SK-N-SH (cell line): ENCODE measurements around the gene TNFRSF14. TPM values are rescaled to one million over a fixed set of nuclear protein-coding genes. Genes with fewer than 3 reads are reported as not detected.

Experiments
- CTCF ChIA-PET: fragments of 300-600, 350-600 bp; formaldehyde crosslinking; extraction: SDS; loops from one replicate; lab custom pipeline; 2021; lab: Yijun Ruan, JAX
- POLR2A ChIA-PET: fragments of 350-600 bp; sonication (Branson Sonifier 250); formaldehyde crosslinking; extraction: SDS; loops from one replicate; lab custom pipeline; 2020; ENCODE audit warnings: antibody characterized with exemption, inconsistent platforms; lab: Yijun Ruan, JAX
- DNase-seq: peaks from one replicate; pipeline ENCODE4 v3.0.0; 2012
- H2AFZ ChIP-seq: fragments of 200-600 bp; sonication (generic); 2 replicates; pipeline ENCODE4 v1.8.1; 2016; ENCODE audit warnings: antibody characterized with exemption, mild to moderate bottlenecking, low read depth
- H3F3A ChIP-seq: fragments of 200-600 bp; sonication (generic); replicated peaks from 2 replicates; pipeline ENCODE3; 2016; ENCODE audit warnings: antibody characterized with exemption, mild to moderate bottlenecking; ENCODE audit not compliant: insufficient read depth
- H3K27ac ChIP-seq, 2 experiments: fragments of 200-500 bp in 1 of 2; fragments of 200-600 bp in 1 of 2; sonication (Bioruptor generic) in 1 of 2; sonication (generic), shearing (Covaris generic) in 1 of 2; 2 replicates each; pipeline versions ENCODE4 v1.5.1 to v1.6.1; 2014 to 2016; ENCODE audit warnings: low read depth in 2 of 2, inconsistent platforms in 1 of 2, low read length in 1 of 2, mild to moderate bottlenecking in 1 of 2, mixed read lengths in 1 of 2
- H3K27me3 ChIP-seq: fragments of 200-600 bp; sonication (generic), shearing (Covaris generic); 2 replicates; pipeline ENCODE4 v1.6.1; 2016; ENCODE audit warnings: mixed run types; ENCODE audit not compliant: insufficient read depth
- H3K36me3 ChIP-seq, 2 experiments: fragments of 200-500 bp in 1 of 2; fragments of 200-600 bp in 1 of 2; sonication (Bioruptor generic) in 1 of 2; sonication (generic) in 1 of 2; replicated peaks in 1 of 2; 2 replicates each; pipeline versions ENCODE3 to v1.5.1; 2014 to 2016; ENCODE audit warnings: low read length in 1 of 2, mild to moderate bottlenecking in 1 of 2; ENCODE audit not compliant: insufficient read depth in 2 of 2, control insufficient read depth in 1 of 2
- H3K4me1 ChIP-seq, 2 experiments: fragments of 200-500 bp in 1 of 2; fragments of 200-600 bp in 1 of 2; sonication (Bioruptor generic) in 1 of 2; sonication (generic), shearing (Covaris generic) in 1 of 2; 2 replicates each; pipeline versions ENCODE4 v1.5.1 to v1.6.1; 2014 to 2016; ENCODE audit warnings: low read depth in 1 of 2, low read length in 1 of 2, mixed run types in 1 of 2; ENCODE audit not compliant: insufficient read depth in 2 of 2, control insufficient read depth in 1 of 2
- H3K4me2 ChIP-seq: fragments of 200-600 bp; sonication (generic), shearing (Covaris generic); 2 replicates; pipeline ENCODE4 v1.6.1; 2017; ENCODE audit warnings: mixed run types
- H3K4me3 ChIP-seq, 2 experiments: fragments of 200-500 bp in 1 of 2; fragments of 200-600 bp in 1 of 2; sonication (Bioruptor generic) in 1 of 2; sonication (generic), shearing (Covaris generic) in 1 of 2; 2 replicates each; pipeline versions ENCODE4 v1.5.1 to v1.8.1; 2014 to 2016; ENCODE audit warnings: low read depth in 2 of 2, inconsistent platforms in 1 of 2, low read length in 1 of 2, mild to moderate bottlenecking in 1 of 2, mixed read lengths in 1 of 2, moderate library complexity in 1 of 2
- H3K79me2 ChIP-seq: fragments of 200-600 bp; sonication (generic); 2 replicates; pipeline ENCODE4 v1.8.1; 2017; ENCODE audit warnings: mild to moderate bottlenecking; ENCODE audit not compliant: insufficient read depth
- H3K9ac ChIP-seq: fragments of 200-600 bp; sonication (generic); 2 replicates; pipeline ENCODE4 v1.6.1; 2017; ENCODE audit warnings: mixed run types
- H3K9me2 ChIP-seq: fragments of 200-600 bp; sonication (generic); 2 replicates; pipeline ENCODE4 v1.6.1; 2017; ENCODE audit warnings: mixed run types
- H3K9me3 ChIP-seq: fragments of 200-600 bp; sonication (generic); 2 replicates; pipeline ENCODE4 v1.6.1; 2017; ENCODE audit warnings: mixed run types, mild to moderate bottlenecking, moderate library complexity
- H4K20me1 ChIP-seq: fragments of 200-600 bp; sonication (generic); 2 replicates; pipeline ENCODE4 v1.6.1; 2017; ENCODE audit warnings: mild to moderate bottlenecking, mixed run types; ENCODE audit not compliant: insufficient read depth
- ELF1 ChIP-seq: IDR thresholded peaks from 2 replicates; pipeline ENCODE4 v1.4.0; 2012
- EP300 ChIP-seq, 2 experiments: IDR thresholded peaks; 2 replicates each; pipeline versions ENCODE4 v1.4.0 to v1.6.1; 2012; ENCODE audit warnings: borderline replicate concordance in 1 of 2, low read depth in 1 of 2, low read length in 1 of 2
- FOSL2 ChIP-seq: IDR thresholded peaks from 2 replicates; pipeline ENCODE4 v1.4.0; 2012; ENCODE audit warnings: low read depth, mild to moderate bottlenecking, moderate library complexity, borderline replicate concordance
- FOXJ3 ChIP-seq: sonication (generic); formaldehyde crosslinking; IDR thresholded peaks from 2 replicates; pipeline ENCODE4 v1.5.1; 2020; ENCODE audit warnings: mild to moderate bottlenecking, missing genetic modification reagents
- GABPA ChIP-seq: IDR thresholded peaks from 2 replicates; pipeline ENCODE4 v1.4.0; 2012; ENCODE audit warnings: low read depth, mild to moderate bottlenecking
- GATA2 ChIP-seq: sonication (generic); formaldehyde crosslinking; IDR thresholded peaks from 2 replicates; pipeline ENCODE4 v1.5.0; 2020; ENCODE audit warnings: mild to moderate bottlenecking, missing genetic modification reagents
- JUND ChIP-seq: IDR thresholded peaks from 2 replicates; pipeline ENCODE4 v1.4.0; 2012
- MEF2A ChIP-seq: IDR thresholded peaks from 2 replicates; pipeline ENCODE4 v1.4.0; 2012; ENCODE audit warnings: low read depth, borderline replicate concordance
- RAD21 ChIP-seq: IDR thresholded peaks from 2 replicates; pipeline ENCODE4 v1.6.1; 2012; ENCODE audit warnings: mild to moderate bottlenecking, low read length
- RCOR1 ChIP-seq: fragments of 150-350 bp; IDR thresholded peaks from 2 replicates; pipeline ENCODE4 v1.6.1; 2017; ENCODE audit warnings: antibody characterized with exemption, low read length
- RFX5 ChIP-seq: IDR thresholded peaks from 2 replicates; pipeline ENCODE4 v1.6.1; 2012; ENCODE audit warnings: mild to moderate bottlenecking, improper control_type of control experiment, low read length
- RXRA ChIP-seq: IDR thresholded peaks from 2 replicates; pipeline ENCODE4 v1.4.0; 2012; ENCODE audit warnings: low read depth, mild to moderate bottlenecking, borderline replicate concordance
- SMC3 ChIP-seq: IDR thresholded peaks from 2 replicates; pipeline ENCODE4 v1.6.1; 2012; ENCODE audit warnings: low read depth, low read length, improper control_type of control experiment
- TAF1 ChIP-seq: IDR thresholded peaks from 2 replicates; pipeline ENCODE4 v1.6.1; 2012; ENCODE audit warnings: low read depth, mild to moderate bottlenecking, low read length, moderate library complexity, borderline replicate concordance
- TEAD4 ChIP-seq: IDR thresholded peaks from 2 replicates; pipeline ENCODE4 v1.4.0; 2012; ENCODE audit warnings: mild to moderate bottlenecking, borderline replicate concordance; ENCODE audit not compliant: insufficient read depth
- USF1 ChIP-seq: IDR thresholded peaks from 2 replicates; pipeline ENCODE4 v1.4.0; 2012; ENCODE audit warnings: low read depth, borderline replicate concordance
- WGBS: methylation state at CpG from one replicate; pipeline ENCODE4 v1.1.6; 2017; ENCODE audit warnings: low lambda C conversion rate; 5-methylcytosine and 5-hydroxymethylcytosine counted together
- polyA plus RNA-seq, 3 experiments: library from polyadenylated mRNA; depleted of rRNA; stranded (reverse); fragments of >200 nt; gene quantifications; 2 replicates each; pipeline ENCODE4 v1.2.3, GENCODE V29; 2012
- TF ChIP-seq, protein P1 (sequence below): fragments of 150-350 bp; IDR thresholded peaks from 2 replicates; pipeline ENCODE4 v1.6.1; 2017; ENCODE audit warnings: antibody characterized with exemption, low read length, low read depth, borderline replicate concordance
- TF ChIP-seq, protein P2 (sequence below): IDR thresholded peaks from 2 replicates; pipeline ENCODE4 v1.4.0; 2012; ENCODE audit warnings: low read depth
- TF ChIP-seq, protein P3 (sequence below): fragments of 200-600 bp; sonication (generic); IDR thresholded peaks from 2 replicates; pipeline ENCODE4 v1.6.1; 2017; ENCODE audit warnings: antibody characterized with exemption, mild to moderate bottlenecking, moderate library complexity
- TF ChIP-seq, protein P4 (sequence below): IDR thresholded peaks from 2 replicates; pipeline ENCODE4 v1.6.1; 2012; ENCODE audit warnings: mild to moderate bottlenecking, low read depth, low read length, moderate library complexity

Gene TNFRSF14
- polyA plus RNA-seq, 1 of the 3 experiments (the other 2 are of a cell fraction) = 0.28 TPM

DNA sequence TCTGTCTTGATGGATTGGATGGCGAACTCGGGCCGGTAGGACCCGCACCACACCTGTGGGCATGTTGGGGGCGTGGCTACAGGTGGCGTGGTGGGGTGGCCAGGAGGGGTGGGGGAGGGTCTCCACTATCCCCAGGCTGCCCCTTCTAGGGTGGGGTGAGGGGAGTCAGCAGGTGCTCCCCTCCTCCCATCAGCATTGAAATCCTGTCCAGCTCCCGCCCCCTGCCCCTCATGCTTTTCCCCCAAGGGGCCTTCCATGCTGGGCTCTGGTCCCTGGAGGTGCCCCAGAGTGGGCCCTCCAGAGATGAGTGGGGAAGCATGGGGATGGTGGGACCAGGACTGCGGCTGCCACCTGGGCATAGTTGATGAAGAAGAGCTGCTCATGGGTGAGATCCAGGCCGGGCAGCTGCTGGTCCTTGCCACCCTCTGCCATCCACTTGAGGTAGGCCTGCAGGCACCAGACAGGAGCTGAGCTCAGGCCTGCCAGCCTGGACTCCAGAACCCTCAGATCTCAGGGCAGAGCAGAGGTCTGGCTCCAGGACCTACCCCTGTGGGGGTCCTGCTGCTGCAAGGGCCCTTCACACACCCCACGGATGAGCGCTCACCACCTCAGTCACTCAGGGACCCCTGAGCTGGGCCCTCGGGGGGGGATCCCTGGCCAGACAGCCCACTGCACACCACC, 35.5 kb downstream of the TNFRSF14 start:
- no peak overlapping the region for H3K4me2 ChIP-seq
- H3K4me3 ChIP-seq = no peak overlapping the region
- no peaks in the 10 kb centered on the region for H3K27me3 ChIP-seq
- H4K20me1 ChIP-seq = no peaks in the 10 kb centered on the region
- H3F3A ChIP-seq = no peaks in the 10 kb centered on the region
- no peaks in the 10 kb centered on the region for H3K9me2 ChIP-seq
- no peaks in the 10 kb centered on the region for H3K9me3 ChIP-seq
- ChIA-PET POLR2A (no interaction called here), CTCF (no interaction called here)
- no peak overlapping the region for H3K27ac ChIP-seq
- peaks cover 0 to 23% of the 10 kb centered on the region in 2 experiments; a peak in 2 of 4 replicates for H3K4me1 ChIP-seq
- 40% methylated on average over 1 of the region's 12 CpGs for WGBS
- TF ChIP-seq MEF2A (no peak), USF1 (no peak), GABPA (no peak), RFX5 (no peak), FOSL2 (no peak), RCOR1 (no peak), SMC3 (no peak), GATA2 (CRISPR knock-in tag) (no peak), TEAD4 (no peak), TAF1 (no peak), RXRA (no peak), JUND (no peak), FOXJ3 (CRISPR knock-in tag) (no peak), ELF1 (no peak), EP300 (IDR thresholded peaks at IDR 0.05; ENCODE audit: borderline replicate concordance in 1 of 2, low read depth in 1 of 2, low read length in 1 of 2) (no peak), RAD21 (no peak)
- TF ChIP-seq, protein P1, sequence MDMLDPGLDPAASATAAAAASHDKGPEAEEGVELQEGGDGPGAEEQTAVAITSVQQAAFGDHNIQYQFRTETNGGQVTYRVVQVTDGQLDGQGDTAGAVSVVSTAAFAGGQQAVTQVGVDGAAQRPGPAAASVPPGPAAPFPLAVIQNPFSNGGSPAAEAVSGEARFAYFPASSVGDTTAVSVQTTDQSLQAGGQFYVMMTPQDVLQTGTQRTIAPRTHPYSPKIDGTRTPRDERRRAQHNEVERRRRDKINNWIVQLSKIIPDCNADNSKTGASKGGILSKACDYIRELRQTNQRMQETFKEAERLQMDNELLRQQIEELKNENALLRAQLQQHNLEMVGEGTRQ = no peak
- TF ChIP-seq, protein P2, sequence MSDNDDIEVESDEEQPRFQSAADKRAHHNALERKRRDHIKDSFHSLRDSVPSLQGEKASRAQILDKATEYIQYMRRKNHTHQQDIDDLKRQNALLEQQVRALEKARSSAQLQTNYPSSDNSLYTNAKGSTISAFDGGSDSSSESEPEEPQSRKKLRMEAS = no peak
- TF ChIP-seq, protein P3, sequence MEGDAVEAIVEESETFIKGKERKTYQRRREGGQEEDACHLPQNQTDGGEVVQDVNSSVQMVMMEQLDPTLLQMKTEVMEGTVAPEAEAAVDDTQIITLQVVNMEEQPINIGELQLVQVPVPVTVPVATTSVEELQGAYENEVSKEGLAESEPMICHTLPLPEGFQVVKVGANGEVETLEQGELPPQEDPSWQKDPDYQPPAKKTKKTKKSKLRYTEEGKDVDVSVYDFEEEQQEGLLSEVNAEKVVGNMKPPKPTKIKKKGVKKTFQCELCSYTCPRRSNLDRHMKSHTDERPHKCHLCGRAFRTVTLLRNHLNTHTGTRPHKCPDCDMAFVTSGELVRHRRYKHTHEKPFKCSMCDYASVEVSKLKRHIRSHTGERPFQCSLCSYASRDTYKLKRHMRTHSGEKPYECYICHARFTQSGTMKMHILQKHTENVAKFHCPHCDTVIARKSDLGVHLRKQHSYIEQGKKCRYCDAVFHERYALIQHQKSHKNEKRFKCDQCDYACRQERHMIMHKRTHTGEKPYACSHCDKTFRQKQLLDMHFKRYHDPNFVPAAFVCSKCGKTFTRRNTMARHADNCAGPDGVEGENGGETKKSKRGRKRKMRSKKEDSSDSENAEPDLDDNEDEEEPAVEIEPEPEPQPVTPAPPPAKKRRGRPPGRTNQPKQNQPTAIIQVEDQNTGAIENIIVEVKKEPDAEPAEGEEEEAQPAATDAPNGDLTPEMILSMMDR = no peak
- TF ChIP-seq, protein P4, sequence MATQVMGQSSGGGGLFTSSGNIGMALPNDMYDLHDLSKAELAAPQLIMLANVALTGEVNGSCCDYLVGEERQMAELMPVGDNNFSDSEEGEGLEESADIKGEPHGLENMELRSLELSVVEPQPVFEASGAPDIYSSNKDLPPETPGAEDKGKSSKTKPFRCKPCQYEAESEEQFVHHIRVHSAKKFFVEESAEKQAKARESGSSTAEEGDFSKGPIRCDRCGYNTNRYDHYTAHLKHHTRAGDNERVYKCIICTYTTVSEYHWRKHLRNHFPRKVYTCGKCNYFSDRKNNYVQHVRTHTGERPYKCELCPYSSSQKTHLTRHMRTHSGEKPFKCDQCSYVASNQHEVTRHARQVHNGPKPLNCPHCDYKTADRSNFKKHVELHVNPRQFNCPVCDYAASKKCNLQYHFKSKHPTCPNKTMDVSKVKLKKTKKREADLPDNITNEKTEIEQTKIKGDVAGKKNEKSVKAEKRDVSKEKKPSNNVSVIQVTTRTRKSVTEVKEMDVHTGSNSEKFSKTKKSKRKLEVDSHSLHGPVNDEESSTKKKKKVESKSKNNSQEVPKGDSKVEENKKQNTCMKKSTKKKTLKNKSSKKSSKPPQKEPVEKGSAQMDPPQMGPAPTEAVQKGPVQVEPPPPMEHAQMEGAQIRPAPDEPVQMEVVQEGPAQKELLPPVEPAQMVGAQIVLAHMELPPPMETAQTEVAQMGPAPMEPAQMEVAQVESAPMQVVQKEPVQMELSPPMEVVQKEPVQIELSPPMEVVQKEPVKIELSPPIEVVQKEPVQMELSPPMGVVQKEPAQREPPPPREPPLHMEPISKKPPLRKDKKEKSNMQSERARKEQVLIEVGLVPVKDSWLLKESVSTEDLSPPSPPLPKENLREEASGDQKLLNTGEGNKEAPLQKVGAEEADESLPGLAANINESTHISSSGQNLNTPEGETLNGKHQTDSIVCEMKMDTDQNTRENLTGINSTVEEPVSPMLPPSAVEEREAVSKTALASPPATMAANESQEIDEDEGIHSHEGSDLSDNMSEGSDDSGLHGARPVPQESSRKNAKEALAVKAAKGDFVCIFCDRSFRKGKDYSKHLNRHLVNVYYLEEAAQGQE = no peak
- H3K9ac ChIP-seq = no peak overlapping the region
- DNase-seq = peak; percentile 31
- H3K36me3 ChIP-seq = peaks cover 0 to 5% of the 10 kb centered on the region in 2 experiments
- no peak overlapping the region for H2AFZ ChIP-seq
- no peaks in the 10 kb centered on the region; the same call in 1 of the 2 replicates for H3K79me2 ChIP-seq
